Esophagus squamous epithelium (tissue), 5 donors: Measurements from ENCODE around the gene ZMYND8. TPM values are rescaled to one million over a fixed set of nuclear protein-coding genes. Genes with fewer than 3 reads are reported as not detected.
A peak's percentile ranks its signal among the peaks of the same experiment; 100 is the strongest.

Experiments
- DNase-seq: peaks from one replicate; lab custom pipeline; 2025; lab: John Stamatoyannopoulos, UW
- H3K27ac ChIP-seq, 4 donors: fragments of 200-600 bp; sonication (generic); one replicate each; pipeline ENCODE4 v1.5.1; 2016 to 2019; ENCODE audit warnings: mild to moderate bottlenecking in 1 of 4
- H3K27me3 ChIP-seq, 4 donors: fragments of 200-600 bp; sonication (generic); 1 replicate in 3 of 4; 2 replicates in 1 of 4; pipeline versions ENCODE4 v1.5.1 to v1.6.0; 2017 to 2021; ENCODE audit warnings: antibody characterized with exemption in 1 of 4
- H3K36me3 ChIP-seq, 3 donors: fragments of 200-600 bp; sonication (generic); one replicate each; pipeline ENCODE4 v1.5.1; 2016 to 2019
- H3K4me1 ChIP-seq, 3 donors: fragments of 200-600 bp; sonication (generic); one replicate each; pipeline ENCODE4 v1.5.1; 2017 to 2019
- H3K4me3 ChIP-seq, 4 donors: fragments of 200-600 bp; sonication (generic); 1 replicate in 3 of 4; 2 replicates in 1 of 4; pipeline ENCODE4 v1.5.1; 2016 to 2019; ENCODE audit warnings: mild to moderate bottlenecking in 2 of 4, moderate library complexity in 1 of 4
- H3K9me3 ChIP-seq, 3 donors: fragments of 200-600 bp; sonication (generic); one replicate each; pipeline ENCODE4 v1.5.1; 2016 to 2019
- CTCF ChIP-seq, 6 experiments: fragments of 450-650 bp in 4 of 6; fragments of 200-600 bp in 2 of 6; sonication (generic) in 2 of 6; IDR thresholded peaks; one replicate each; pipeline ENCODE4 v1.5.1; 2016 to 2019; ENCODE audit warnings: antibody characterized with exemption in 6 of 6, mild to moderate bottlenecking in 4 of 6, moderate library complexity in 4 of 6
- POLR2A ChIP-seq, 4 donors: fragments of 450-650 bp; IDR thresholded peaks; one replicate each; pipeline ENCODE4 v1.6.1; 2017; ENCODE audit warnings: antibody characterized with exemption in 4 of 4, mild to moderate bottlenecking in 4 of 4, moderate library complexity in 3 of 4
- WGBS, 2 donors: methylation state at CpG; one replicate each; pipeline ENCODE4 v1.1.5; 2018; 5-methylcytosine and 5-hydroxymethylcytosine counted together
- intact Hi-C: fragments of 100-400 bp; cut with DNase I; formaldehyde crosslinking; loops from one replicate; pipeline ENCODE4 v1.15.0; 2022
- total RNA-seq, 4 donors: library from RNA; depleted of rRNA; stranded (reverse); fragments of >200 nt; gene quantifications; one replicate each; pipeline ENCODE4 v1.1.0, GENCODE V29; 2016
- donor health status: DM: yes; HTN: yes; CAD: no.

The ZMYND8 gene
- total RNA-seq, 4 donors from 2014 or later, result 21.5 to 26.3 (median 24.3) TPM

- 87 to 90% methylated on average over 4 of the region's 4 CpGs for WGBS, 2 donors
- Histone ChIP-seq H3K9me3 (no peaks in the 10 kb centered on the region), H3K4me3 (no peak overlapping the region), H3K27ac (no peak overlapping the region), H3K27me3 (no peaks in the 10 kb centered on the region), H3K4me1 (peaks cover 0 to 18% (median 11%) of the 10 kb centered on the region in 3 donors), H3K36me3 (peaks cover 12 to 97% (median 16%) of the 10 kb centered on the region in 3 donors)
- DNase-seq, result no peak
- intact Hi-C loops, result no loop called here
- TF ChIP-seq CTCF (IDR thresholded peaks at IDR 0.05) (no peak), POLR2A (IDR thresholded peaks at IDR 0.05) (no peak)
Observed at GRCh38 chr20:47300071-47300470, 56.4 kb downstream of the ZMYND8 start.

- Histone ChIP-seq H3K36me3 (peaks cover 12 to 97% (median 18%) of the 10 kb centered on the region in 3 donors), H3K4me1 (peaks cover 0 to 5% (median 0%) of the 10 kb centered on the region in 3 donors), H3K9me3 (no peaks in the 10 kb centered on the region), H3K27ac (no peak overlapping the region), H3K4me3 (no peak overlapping the region), H3K27me3 (no peaks in the 10 kb centered on the region)
- no peak for TF ChIP-seq POLR2A (IDR thresholded peaks at IDR 0.05)
- TF ChIP-seq CTCF (IDR thresholded peaks at IDR 0.05), result no peak
- DNase-seq, result no peak
- 88 to 93% methylated on average over 8 of the region's 8 CpGs for WGBS, 2 donors
- intact Hi-C loops, result no loop called here
Observed at GRCh38 chr20:47298624-47299023, 57.9 kb downstream of the ZMYND8 start.

GRCh38 chr20:47297746-47298145, 58.8 kb downstream of the ZMYND8 start:
- 86 to 95% methylated on average over 4 of the region's 4 CpGs for WGBS, 2 donors
- H3K27ac ChIP-seq, result no peak overlapping the region
- no peaks in the 10 kb centered on the region for H3K4me1 ChIP-seq
- intact Hi-C loops, result no loop called here
- no peaks in the 10 kb centered on the region for H3K9me3 ChIP-seq
- no peak for DNase-seq
- no peak overlapping the region for H3K4me3 ChIP-seq
- peaks cover 12 to 97% (median 17%) of the 10 kb centered on the region in 3 donors for H3K36me3 ChIP-seq
- no peak for TF ChIP-seq CTCF (IDR thresholded peaks at IDR 0.05)
- TF ChIP-seq POLR2A (IDR thresholded peaks at IDR 0.05), result no peak
- no peaks in the 10 kb centered on the region for H3K27me3 ChIP-seq

- no peaks in the 10 kb centered on the region for H3K9me3 ChIP-seq
- intact Hi-C loops, result no loop called here
- TF ChIP-seq CTCF (IDR thresholded peaks at IDR 0.05) (peak in 2 of 6 experiments; percentile 12 to 30), POLR2A (IDR thresholded peaks at IDR 0.05) (no peak)
- no peaks in the 10 kb centered on the region for H3K27me3 ChIP-seq
- DNase-seq, result no peak
- WGBS, 2 donors, result 83 to 84% methylated on average over 6 of the region's 6 CpGs
- H3K36me3 ChIP-seq, result peaks cover 12 to 98% (median 15%) of the 10 kb centered on the region in 3 donors
- H3K4me3 ChIP-seq, result no peak overlapping the region
- no peak overlapping the region for H3K27ac ChIP-seq
- no peaks in the 10 kb centered on the region for H3K4me1 ChIP-seq
Observed at GRCh38 chr20:47296950-47297349, 59.5 kb downstream of the ZMYND8 start.

- H3K4me1 ChIP-seq, result no peaks in the 10 kb centered on the region
- no peak for DNase-seq
- intact Hi-C loops, result no loop called here
- WGBS, 2 donors, result 54 to 58% methylated on average over 6 of the region's 6 CpGs
- no peaks in the 10 kb centered on the region for H3K27me3 ChIP-seq
- no peak for TF ChIP-seq POLR2A (IDR thresholded peaks at IDR 0.05)
- no peak for TF ChIP-seq CTCF (IDR thresholded peaks at IDR 0.05)
- H3K9me3 ChIP-seq, result no peaks in the 10 kb centered on the region
- H3K27ac ChIP-seq, result peak overlapping the region in 1 of 4 donors; percentile 12
- peaks cover 12 to 98% (median 22%) of the 10 kb centered on the region in 3 donors for H3K36me3 ChIP-seq
- no peak overlapping the region for H3K4me3 ChIP-seq
Observed at GRCh38 chr20:47295921-47296426, 60.5 kb downstream of the ZMYND8 start.
